ENCODE results near the gene POLA2. TPM values are rescaled to one million over a fixed set of nuclear protein-coding genes. Genes with fewer than 3 reads are reported as not detected.

Gene POLA2, protein sequence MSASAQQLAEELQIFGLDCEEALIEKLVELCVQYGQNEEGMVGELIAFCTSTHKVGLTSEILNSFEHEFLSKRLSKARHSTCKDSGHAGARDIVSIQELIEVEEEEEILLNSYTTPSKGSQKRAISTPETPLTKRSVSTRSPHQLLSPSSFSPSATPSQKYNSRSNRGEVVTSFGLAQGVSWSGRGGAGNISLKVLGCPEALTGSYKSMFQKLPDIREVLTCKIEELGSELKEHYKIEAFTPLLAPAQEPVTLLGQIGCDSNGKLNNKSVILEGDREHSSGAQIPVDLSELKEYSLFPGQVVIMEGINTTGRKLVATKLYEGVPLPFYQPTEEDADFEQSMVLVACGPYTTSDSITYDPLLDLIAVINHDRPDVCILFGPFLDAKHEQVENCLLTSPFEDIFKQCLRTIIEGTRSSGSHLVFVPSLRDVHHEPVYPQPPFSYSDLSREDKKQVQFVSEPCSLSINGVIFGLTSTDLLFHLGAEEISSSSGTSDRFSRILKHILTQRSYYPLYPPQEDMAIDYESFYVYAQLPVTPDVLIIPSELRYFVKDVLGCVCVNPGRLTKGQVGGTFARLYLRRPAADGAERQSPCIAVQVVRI
- 13.5 to 16.6 TPM (median 15.0 TPM) in 5 replicates for total RNA-seq (2022; extraction: Qiagen RNA extraction; ENCODE audit: low read depth)

GRCh38 chr11:65261591-65262380, at the start of gene POLA2:
POLA2 (plus strand) TSS chr11:65261962; CDS start chr11:65262293, 331 bp downstream.

DNA sequence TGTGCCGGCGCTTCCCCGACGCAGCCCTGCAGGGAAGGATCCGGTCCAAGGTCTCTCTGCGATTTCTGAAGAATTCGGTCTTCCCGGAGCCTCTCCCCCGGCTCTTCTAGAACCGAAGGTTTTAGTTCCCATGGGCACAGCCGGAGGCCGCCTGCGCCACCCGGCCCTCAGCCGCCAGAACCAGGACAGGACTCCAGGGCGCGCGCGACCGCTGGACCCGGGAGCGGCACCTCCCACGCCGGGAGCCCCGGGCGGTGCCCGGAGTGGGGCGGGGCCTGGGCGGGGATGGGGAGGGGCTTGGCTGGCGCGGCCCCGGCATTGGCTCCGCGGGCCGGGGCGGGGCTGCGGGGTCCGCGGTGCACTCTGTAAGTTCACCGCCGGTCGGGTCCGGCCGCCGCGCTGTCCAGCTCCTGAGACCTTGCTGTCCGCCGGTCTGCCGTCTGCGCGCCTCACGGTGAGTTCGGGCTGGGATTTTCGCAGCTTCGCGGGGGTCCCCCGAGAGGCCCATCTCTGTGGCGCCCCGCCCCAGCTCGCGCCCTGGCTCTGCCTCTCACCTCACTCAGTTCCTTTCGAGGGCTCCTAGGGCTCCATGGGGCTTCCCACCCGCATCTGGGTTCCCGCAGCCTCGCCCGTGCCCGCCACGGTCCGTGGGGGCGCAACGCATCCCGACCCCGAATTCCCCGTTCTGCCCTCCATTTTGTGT, 52.9 kb downstream of the POLA2 start, which contains the start of gene CDC42EP2:
Gene CDC42EP2 (plus strand): TSS at position 366 of the 703 bp plus-strand sequence. CDS start 6,033 bp downstream, outside the sequence.

Other genes starting within 250 kb of the POLA2 start
- 158 to 190 TPM (median 185 TPM) in 5 replicates for gene ARL2, start 247.8 kb upstream of the POLA2 start, total RNA-seq (2022; extraction: Qiagen RNA extraction; ENCODE audit: low read depth)
- gene SNX15, start 234.5 kb upstream of the POLA2 start, total RNA-seq (2022; extraction: Qiagen RNA extraction; ENCODE audit: low read depth) = 22.8 to 24.5 TPM (median 23.7 TPM) in 5 replicates
- gene SAC3D1, start 220.8 kb upstream of the POLA2 start, total RNA-seq (2022; extraction: Qiagen RNA extraction; ENCODE audit: low read depth) = 32.2 to 54.3 TPM (median 50.2 TPM) in 5 replicates
- not detected in 5 replicates for gene NAALADL1, start 203.4 kb upstream of the POLA2 start, total RNA-seq (2022; extraction: Qiagen RNA extraction; ENCODE audit: low read depth)
- 58.8 to 74.6 TPM (median 69.2 TPM) in 5 replicates for gene CDCA5, start 177.9 kb upstream of the POLA2 start, total RNA-seq (2022; extraction: Qiagen RNA extraction; ENCODE audit: low read depth)
- 32.3 to 37.2 TPM (median 34.7 TPM) in 5 replicates for gene ZFPL1, start 177.7 kb upstream of the POLA2 start, total RNA-seq (2022; extraction: Qiagen RNA extraction; ENCODE audit: low read depth)
- gene VPS51, start 165.7 kb upstream of the POLA2 start, total RNA-seq (2022; extraction: Qiagen RNA extraction; ENCODE audit: low read depth) = 51.4 to 60.4 TPM (median 53.3 TPM) in 5 replicates
- 5.1 to 8.8 TPM (median 5.8 TPM) in 5 replicates for gene TM7SF2, start 150.1 kb upstream of the POLA2 start, total RNA-seq (2022; extraction: Qiagen RNA extraction; ENCODE audit: low read depth)
- 12.8 to 23.1 TPM (median 21.6 TPM) in 5 replicates for gene ZNHIT2, start 144.3 kb upstream of the POLA2 start, total RNA-seq (2022; extraction: Qiagen RNA extraction; ENCODE audit: low read depth)
- 851 to 1,044 TPM (median 965 TPM) in 5 replicates for gene FAU, start 139.8 kb upstream of the POLA2 start, total RNA-seq (2022; extraction: Qiagen RNA extraction; ENCODE audit: low read depth)
- gene MRPL49, start 139.6 kb upstream of the POLA2 start, total RNA-seq (2022; extraction: Qiagen RNA extraction; ENCODE audit: low read depth) = 74.0 to 86.9 TPM (median 79.8 TPM) in 5 replicates
- 34.7 to 49.8 TPM (median 46.9 TPM) in 5 replicates for gene SYVN1, start 127.4 kb upstream of the POLA2 start, total RNA-seq (2022; extraction: Qiagen RNA extraction; ENCODE audit: low read depth)
- gene SPDYC, start 91.7 kb upstream of the POLA2 start, total RNA-seq (2022; extraction: Qiagen RNA extraction; ENCODE audit: low read depth) = not detected in 5 replicates
- gene CAPN1, start 80.0 kb upstream of the POLA2 start, total RNA-seq (2022; extraction: Qiagen RNA extraction; ENCODE audit: low read depth) = 97.3 to 113 TPM (median 101 TPM) in 5 replicates
- gene CDC42EP2, start 52.9 kb downstream of the POLA2 start, total RNA-seq (2022; extraction: Qiagen RNA extraction; ENCODE audit: low read depth) = 13.5 to 17.6 TPM (median 14.3 TPM) in 5 replicates
- 38.8 to 43.9 TPM (median 41.9 TPM) in 5 replicates for gene DPF2, start 71.9 kb downstream of the POLA2 start, total RNA-seq (2022; extraction: Qiagen RNA extraction; ENCODE audit: low read depth)
- 0.72 to 1.1 TPM (median 0.91 TPM) in 5 replicates for gene TIGD3, start 92.8 kb downstream of the POLA2 start, total RNA-seq (2022; extraction: Qiagen RNA extraction; ENCODE audit: low read depth)
- gene SLC25A45, start 120.7 kb downstream of the POLA2 start, total RNA-seq (2022; extraction: Qiagen RNA extraction; ENCODE audit: low read depth) = 9.9 to 13.7 TPM (median 10.5 TPM) in 5 replicates
- 42.3 to 55.3 TPM (median 49.6 TPM) in 5 replicates for gene FRMD8, start 124.7 kb downstream of the POLA2 start, total RNA-seq (2022; extraction: Qiagen RNA extraction; ENCODE audit: low read depth)
- 153 to 258 TPM (median 188 TPM) in 5 replicates for gene NEAT1, start 160.8 kb downstream of the POLA2 start, total RNA-seq (2022; extraction: Qiagen RNA extraction; ENCODE audit: low read depth)
- 39.4 to 90.9 TPM (median 58.6 TPM) in 5 replicates for gene MALAT1, start 237.1 kb downstream of the POLA2 start, total RNA-seq (2022; extraction: Qiagen RNA extraction; ENCODE audit: low read depth)

Data from A549 treated with CpdA at 1 μM for 4 hours (cell line).